ENCODE results near the gene IQGAP2. TPM values are rescaled to one million over a fixed set of nuclear protein-coding genes. Genes with fewer than 3 reads are reported as not detected.

The IQGAP2 gene
- total RNA-seq, 1 experiment from 2014 or later: 0.59 TPM

DNA sequence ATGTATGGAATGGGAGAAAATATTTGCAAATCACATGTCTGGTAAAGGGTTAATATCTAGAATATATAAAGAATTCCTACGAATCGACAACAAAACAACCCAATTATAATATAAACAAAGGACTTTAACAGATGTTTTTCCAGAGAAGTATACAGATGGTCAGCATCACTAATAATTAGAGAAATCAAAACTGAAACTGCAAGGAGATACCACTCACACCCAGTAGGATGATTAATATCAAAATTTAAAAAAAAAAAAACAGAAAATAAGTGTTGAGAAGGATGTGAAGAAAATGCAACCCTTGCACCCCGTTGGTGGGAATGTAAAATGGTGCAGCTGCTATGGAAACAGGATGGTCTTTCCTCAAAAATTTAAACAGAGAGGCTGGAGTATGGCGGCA lies 278.2 kb downstream of the IQGAP2 start:
- no peak overlapping the region for H3K27ac ChIP-seq (ENCODE audit: low read length)
- H3K36me3 ChIP-seq (ENCODE audit: control insufficient read depth, insufficient read depth, low read length): no peaks in the 10 kb centered on the region
- DNase-seq (ENCODE audit: low read depth, low spot score) (no peak), ATAC-seq (no peak)
- in situ Hi-C loops (cut with HindIII; ENCODE audit: low pct_unique_long_range_greater_than_20kb, low sequenced_read_pairs): no loop called here
- intact Hi-C loops (cut with micrococcal nuclease; ENCODE audit: unreplicated experiment): no loop called here
- H3K27me3 ChIP-seq (ENCODE audit: control insufficient read depth, insufficient read depth, low read length): no peaks in the 10 kb centered on the region
- no peak overlapping the region for H3K4me3 ChIP-seq (ENCODE audit: low read depth in 2 of 2, low read length in 2 of 2)
- ChIA-PET POLR2A (no interaction called here), CTCF (no interaction called here)
- TF ChIP-seq POLR2AphosphoS5 (IDR thresholded peaks at IDR 0.05; ENCODE audit: low read depth, low read length) (no peak), SIN3A (IDR thresholded peaks at IDR 0.05; ENCODE audit: borderline replicate concordance, insufficient read depth, low read depth, low read length) (no peak), TCF7L2 (IDR thresholded peaks at IDR 0.05; ENCODE audit: low read depth, low read length) (no peak)
- TF ChIP-seq, protein P1, sequence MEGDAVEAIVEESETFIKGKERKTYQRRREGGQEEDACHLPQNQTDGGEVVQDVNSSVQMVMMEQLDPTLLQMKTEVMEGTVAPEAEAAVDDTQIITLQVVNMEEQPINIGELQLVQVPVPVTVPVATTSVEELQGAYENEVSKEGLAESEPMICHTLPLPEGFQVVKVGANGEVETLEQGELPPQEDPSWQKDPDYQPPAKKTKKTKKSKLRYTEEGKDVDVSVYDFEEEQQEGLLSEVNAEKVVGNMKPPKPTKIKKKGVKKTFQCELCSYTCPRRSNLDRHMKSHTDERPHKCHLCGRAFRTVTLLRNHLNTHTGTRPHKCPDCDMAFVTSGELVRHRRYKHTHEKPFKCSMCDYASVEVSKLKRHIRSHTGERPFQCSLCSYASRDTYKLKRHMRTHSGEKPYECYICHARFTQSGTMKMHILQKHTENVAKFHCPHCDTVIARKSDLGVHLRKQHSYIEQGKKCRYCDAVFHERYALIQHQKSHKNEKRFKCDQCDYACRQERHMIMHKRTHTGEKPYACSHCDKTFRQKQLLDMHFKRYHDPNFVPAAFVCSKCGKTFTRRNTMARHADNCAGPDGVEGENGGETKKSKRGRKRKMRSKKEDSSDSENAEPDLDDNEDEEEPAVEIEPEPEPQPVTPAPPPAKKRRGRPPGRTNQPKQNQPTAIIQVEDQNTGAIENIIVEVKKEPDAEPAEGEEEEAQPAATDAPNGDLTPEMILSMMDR (IDR thresholded peaks at IDR 0.05): no peak
- TF ChIP-seq, protein P2, sequence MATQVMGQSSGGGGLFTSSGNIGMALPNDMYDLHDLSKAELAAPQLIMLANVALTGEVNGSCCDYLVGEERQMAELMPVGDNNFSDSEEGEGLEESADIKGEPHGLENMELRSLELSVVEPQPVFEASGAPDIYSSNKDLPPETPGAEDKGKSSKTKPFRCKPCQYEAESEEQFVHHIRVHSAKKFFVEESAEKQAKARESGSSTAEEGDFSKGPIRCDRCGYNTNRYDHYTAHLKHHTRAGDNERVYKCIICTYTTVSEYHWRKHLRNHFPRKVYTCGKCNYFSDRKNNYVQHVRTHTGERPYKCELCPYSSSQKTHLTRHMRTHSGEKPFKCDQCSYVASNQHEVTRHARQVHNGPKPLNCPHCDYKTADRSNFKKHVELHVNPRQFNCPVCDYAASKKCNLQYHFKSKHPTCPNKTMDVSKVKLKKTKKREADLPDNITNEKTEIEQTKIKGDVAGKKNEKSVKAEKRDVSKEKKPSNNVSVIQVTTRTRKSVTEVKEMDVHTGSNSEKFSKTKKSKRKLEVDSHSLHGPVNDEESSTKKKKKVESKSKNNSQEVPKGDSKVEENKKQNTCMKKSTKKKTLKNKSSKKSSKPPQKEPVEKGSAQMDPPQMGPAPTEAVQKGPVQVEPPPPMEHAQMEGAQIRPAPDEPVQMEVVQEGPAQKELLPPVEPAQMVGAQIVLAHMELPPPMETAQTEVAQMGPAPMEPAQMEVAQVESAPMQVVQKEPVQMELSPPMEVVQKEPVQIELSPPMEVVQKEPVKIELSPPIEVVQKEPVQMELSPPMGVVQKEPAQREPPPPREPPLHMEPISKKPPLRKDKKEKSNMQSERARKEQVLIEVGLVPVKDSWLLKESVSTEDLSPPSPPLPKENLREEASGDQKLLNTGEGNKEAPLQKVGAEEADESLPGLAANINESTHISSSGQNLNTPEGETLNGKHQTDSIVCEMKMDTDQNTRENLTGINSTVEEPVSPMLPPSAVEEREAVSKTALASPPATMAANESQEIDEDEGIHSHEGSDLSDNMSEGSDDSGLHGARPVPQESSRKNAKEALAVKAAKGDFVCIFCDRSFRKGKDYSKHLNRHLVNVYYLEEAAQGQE (IDR thresholded peaks at IDR 0.05; ENCODE audit: insufficient read depth in 1 of 2, low read depth in 2 of 2, low read length in 1 of 2): no peak
- no TSS peak for BruUV-seq (replicated peaks)
- H3K4me1 ChIP-seq (ENCODE audit: control insufficient read depth, insufficient read depth, low read length): no peaks in the 10 kb centered on the region
- no peaks in the 10 kb centered on the region for H3K9me3 ChIP-seq (ENCODE audit: control insufficient read depth, insufficient read depth, low read depth, low read length)

DNA sequence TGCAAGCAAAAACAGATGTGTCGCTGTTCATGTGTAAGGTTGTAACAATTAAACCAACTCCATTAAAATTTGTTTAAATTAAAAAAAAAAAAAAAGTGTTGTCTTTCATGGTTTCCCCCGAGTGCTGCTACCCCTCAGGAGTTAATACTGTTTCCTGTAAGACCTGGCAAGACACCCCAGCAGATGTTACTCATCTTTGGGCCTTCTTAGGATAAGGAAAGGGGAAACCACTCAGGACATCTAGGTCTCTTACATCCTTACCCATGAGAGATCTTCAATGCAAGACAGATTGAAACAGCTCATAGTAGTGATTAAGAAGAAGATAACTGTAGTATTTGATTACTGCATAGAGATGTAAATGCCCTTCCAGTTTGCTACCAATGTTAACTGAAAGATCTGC lies 279.3 kb downstream of the IQGAP2 start:
- H3K4me3 ChIP-seq (ENCODE audit: low read depth in 2 of 2, low read length in 2 of 2): no peak overlapping the region
- TF ChIP-seq TCF7L2 (IDR thresholded peaks at IDR 0.05; ENCODE audit: low read depth, low read length) (no peak), SIN3A (IDR thresholded peaks at IDR 0.05; ENCODE audit: borderline replicate concordance, insufficient read depth, low read depth, low read length) (no peak), POLR2AphosphoS5 (IDR thresholded peaks at IDR 0.05; ENCODE audit: low read depth, low read length) (no peak)
- TF ChIP-seq, protein P1 (IDR thresholded peaks at IDR 0.05): no peak
- TF ChIP-seq, protein P2 (IDR thresholded peaks at IDR 0.05; ENCODE audit: insufficient read depth in 1 of 2, low read depth in 2 of 2, low read length in 1 of 2): no peak
- no peak for DNase-seq (ENCODE audit: low read depth, low spot score)
- ChIA-PET CTCF (no interaction called here), POLR2A (interaction anchor here (0.6 kb wide), 1 partner anchor 904 kb away, joined by 15 read pairs; no protein-coding TSS in a partner anchor)
- H3K9me3 ChIP-seq (ENCODE audit: control insufficient read depth, insufficient read depth, low read depth, low read length): no peaks in the 10 kb centered on the region
- no TSS peak for BruUV-seq (replicated peaks)
- no peaks in the 10 kb centered on the region for H3K36me3 ChIP-seq (ENCODE audit: control insufficient read depth, insufficient read depth, low read length)
- H3K27ac ChIP-seq (ENCODE audit: low read length): no peak overlapping the region
- intact Hi-C loops (cut with micrococcal nuclease; ENCODE audit: unreplicated experiment): no loop called here
- H3K27me3 ChIP-seq (ENCODE audit: control insufficient read depth, insufficient read depth, low read length): no peaks in the 10 kb centered on the region
- in situ Hi-C loops (cut with HindIII; ENCODE audit: low pct_unique_long_range_greater_than_20kb, low sequenced_read_pairs): no loop called here
- ATAC-seq: no peak
- H3K4me1 ChIP-seq (ENCODE audit: control insufficient read depth, insufficient read depth, low read length): no peaks in the 10 kb centered on the region
